Measurements from ENCODE around the gene SPRED1.

SPRED1 gene

DNA sequence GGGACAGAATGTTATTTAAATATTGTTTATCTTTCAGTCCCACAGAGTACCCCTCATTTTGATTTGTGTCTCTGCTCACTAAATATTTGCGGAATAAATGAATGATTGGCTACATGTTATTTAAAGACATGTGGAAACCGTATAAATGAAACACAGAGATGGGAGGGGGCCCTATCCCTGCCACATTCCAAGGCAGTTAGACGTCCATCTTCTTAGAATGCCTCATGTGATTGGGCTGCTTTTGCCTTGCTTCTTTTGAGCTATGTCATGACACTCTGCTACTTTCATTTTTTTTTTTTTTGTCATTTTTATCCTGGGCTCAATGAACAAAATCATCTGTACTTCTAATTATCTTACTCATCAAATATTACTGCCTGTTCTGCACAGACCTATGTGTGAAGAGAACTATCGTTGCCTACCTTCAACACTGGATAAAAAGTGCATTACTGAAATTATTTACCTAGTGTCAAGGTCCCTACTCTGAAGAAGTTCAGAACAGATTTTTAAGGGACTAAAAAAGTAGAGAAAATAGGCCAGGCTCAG is 117.4 kb downstream of the SPRED1 start:
- no peak for DNase-seq

DNA sequence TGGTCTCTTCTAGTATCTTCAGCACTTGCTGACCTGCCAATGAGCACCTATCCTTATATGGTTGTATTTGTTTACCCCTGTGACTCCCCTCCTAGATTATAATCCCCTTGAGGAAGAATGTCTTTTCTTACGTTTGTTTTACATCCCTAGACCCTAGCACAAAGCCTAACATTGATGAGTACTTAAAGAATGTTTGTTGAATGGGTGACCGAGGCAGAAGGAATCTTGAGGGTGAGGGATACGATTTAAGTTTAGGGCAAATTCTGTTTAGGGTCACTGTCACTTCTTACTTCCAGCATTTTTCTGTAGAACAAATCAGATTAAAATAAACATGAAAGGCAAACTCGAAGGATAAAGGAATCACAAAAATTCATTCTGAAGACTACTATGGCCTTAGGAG is 120.4 kb downstream of the SPRED1 start:
- no peak for DNase-seq

- DNase-seq, result no peak
Measured at GRCh38 chr15:38374029-38374428, 121.4 kb downstream of the SPRED1 start.

GRCh38 chr15:38374556-38374955 is 121.9 kb downstream of the SPRED1 start:
- no peak for DNase-seq

GRCh38 chr15:38376081-38376480 is 123.4 kb downstream of the SPRED1 start:
- DNase-seq, result no peak

- no peak for DNase-seq
Measured at GRCh38 chr15:38377636-38378035, 125.0 kb downstream of the SPRED1 start.

DNA sequence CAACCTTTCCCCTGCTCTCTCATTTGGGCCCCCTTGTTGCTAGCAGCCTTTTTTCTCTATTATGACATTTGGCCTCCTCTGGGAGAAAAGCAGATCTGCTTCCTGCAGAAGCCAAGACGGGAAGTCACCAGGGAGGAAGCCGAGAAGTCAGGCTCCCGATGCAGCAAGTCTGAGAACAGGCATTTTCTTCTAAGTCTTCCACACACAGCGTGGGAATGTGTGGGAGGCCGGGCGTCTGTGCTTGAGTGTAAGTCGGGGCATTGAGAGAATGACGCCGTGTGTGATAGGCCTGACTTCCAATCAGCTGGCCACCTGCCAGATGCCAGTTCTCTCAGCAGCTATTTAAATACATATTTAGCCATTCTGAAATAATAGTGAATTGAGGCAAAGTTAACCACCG is 125.5 kb downstream of the SPRED1 start:
- DNase-seq, result no peak

- DNase-seq, result peak; percentile 48
Measured at GRCh38 chr15:38389924-38390542, 137.4 kb downstream of the SPRED1 start.

DNA sequence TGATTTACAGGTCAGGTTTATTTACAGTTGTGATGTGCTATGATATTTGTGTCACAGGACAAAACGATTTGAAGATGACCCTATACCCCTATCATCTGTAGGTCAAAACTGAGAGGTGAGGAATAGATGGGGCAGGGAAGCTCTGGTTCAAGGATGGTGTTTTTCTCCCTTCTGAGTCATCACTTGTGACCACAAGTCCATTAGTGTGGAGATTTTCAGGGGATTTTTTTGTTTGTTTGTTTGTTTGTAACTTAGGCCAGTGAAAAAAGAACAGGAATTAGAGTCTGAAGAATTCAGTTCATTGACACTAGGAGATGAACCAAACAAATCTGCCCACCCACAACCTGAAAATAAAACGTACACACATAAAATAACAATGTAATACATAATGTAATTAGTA is 138.6 kb downstream of the SPRED1 start:
- no peak for DNase-seq

- DNase-seq, result no peak
Measured at GRCh38 chr15:38398134-38398533, 145.5 kb downstream of the SPRED1 start.

DNA sequence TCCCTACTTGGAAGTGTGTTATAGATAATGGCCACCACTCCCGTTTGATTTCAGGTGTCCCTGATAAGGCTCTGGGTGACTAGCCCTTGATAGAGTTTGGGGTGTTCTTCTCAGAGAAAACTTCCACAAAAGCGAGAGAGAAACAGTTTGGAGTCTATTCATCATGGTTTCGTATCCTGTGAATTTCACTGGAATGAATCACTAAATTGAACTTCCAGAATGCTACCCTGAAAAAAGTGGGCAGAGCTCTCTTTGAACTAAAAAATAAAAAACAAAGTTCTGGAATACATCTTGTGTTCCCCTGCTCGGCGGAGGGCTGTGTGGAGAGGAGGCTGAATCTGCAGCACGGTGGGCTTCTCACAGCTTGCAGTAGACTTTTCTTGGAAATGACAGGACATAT is 148.5 kb downstream of the SPRED1 start:
- DNase-seq, result no peak

- DNase-seq, result no peak
Measured at GRCh38 chr15:38401701-38402100, 149.1 kb downstream of the SPRED1 start.

- no peak for DNase-seq
Measured at GRCh38 chr15:38406436-38406835, 153.8 kb downstream of the SPRED1 start.

Data from CD4-positive, alpha-beta T cell treated with Interleukin-21 for 1 hour (primary cell).